Neuronal stem cell (in vitro differentiated cells): ENCODE measurements around the gene KRTAP12-4.

Experiments
- DNase-seq: peaks from one replicate; pipeline ENCODE4 v3.0.0-alpha.2; 2013; ENCODE audit warnings: low spot score
- H2AFZ ChIP-seq: one replicate; pipeline ENCODE4 v1.6.1; 2013; ENCODE audit warnings: mild to moderate bottlenecking, low read length, inconsistent platforms
- H2AK5ac ChIP-seq: 2 replicates; pipeline ENCODE4 v1.6.1; 2013; ENCODE audit warnings: low read depth, mild to moderate bottlenecking, inconsistent platforms, low read length, moderate library complexity, mixed read lengths
- H2BK120ac ChIP-seq: 2 replicates; pipeline ENCODE4 v1.6.1; 2013; ENCODE audit warnings: low read depth, mild to moderate bottlenecking, inconsistent platforms, low read length, moderate library complexity, mixed read lengths
- H2BK12ac ChIP-seq: one replicate; pipeline ENCODE4 v1.6.1; 2013; ENCODE audit warnings: low read length, inconsistent platforms
- H2BK15ac ChIP-seq: 2 replicates; pipeline ENCODE4 v1.6.1; 2013; ENCODE audit warnings: mild to moderate bottlenecking, low read length, inconsistent platforms, mixed read lengths
- H2BK5ac ChIP-seq: one replicate; pipeline ENCODE4 v1.6.1; 2013; ENCODE audit warnings: inconsistent platforms, mild to moderate bottlenecking, low read length, moderate library complexity
- H3K14ac ChIP-seq: one replicate; pipeline ENCODE4 v1.6.1; 2013; ENCODE audit warnings: low read length, inconsistent platforms
- H3K18ac ChIP-seq: 2 replicates; pipeline ENCODE4 v1.6.1; 2013; ENCODE audit warnings: low read length, inconsistent platforms
- H3K23ac ChIP-seq: 2 replicates; pipeline ENCODE4 v1.6.1; 2013; ENCODE audit warnings: low read depth, mild to moderate bottlenecking, mixed read lengths, low read length, inconsistent platforms; ENCODE audit not compliant: poor library complexity
- H3K27ac ChIP-seq: replicated peaks from 3 replicates; pipeline ENCODE4 v1.5.1; 2013; ENCODE audit warnings: low read length, inconsistent platforms
- H3K27me3 ChIP-seq, 3 experiments: 2 replicates each; pipeline ENCODE4 v1.6.1; 2013; ENCODE audit warnings: low read length in 3 of 3, mild to moderate bottlenecking in 2 of 3, inconsistent platforms in 1 of 3, low read depth in 1 of 3, mixed read lengths in 1 of 3, moderate library complexity in 1 of 3; ENCODE audit not compliant: control insufficient read depth in 3 of 3, insufficient read depth in 3 of 3
- H3K36me3 ChIP-seq, 2 donors: replicated peaks in 1 of 2; 2 replicates each; pipeline ENCODE4 v1.6.1; 2013; ENCODE audit warnings: low read length in 2 of 2; ENCODE audit not compliant: control insufficient read depth in 2 of 2, insufficient read depth in 2 of 2
- H3K4ac ChIP-seq: 2 replicates; pipeline ENCODE4 v1.6.1; 2013; ENCODE audit warnings: inconsistent platforms, mild to moderate bottlenecking, low read length, moderate library complexity
- H3K4me1 ChIP-seq, 2 donors: 1 replicate in 1 of 2; 2 replicates in 1 of 2; pipeline ENCODE4 v1.6.1; 2013; ENCODE audit warnings: low read length in 2 of 2, low read depth in 1 of 2; ENCODE audit not compliant: control insufficient read depth in 2 of 2, insufficient read depth in 1 of 2
- H3K4me2 ChIP-seq: one replicate; pipeline ENCODE4 v1.6.1; 2013; ENCODE audit warnings: mild to moderate bottlenecking, low read length, inconsistent platforms; ENCODE audit not compliant: insufficient read depth, poor library complexity, severe bottlenecking
- H3K4me3 ChIP-seq, 2 donors: 2 replicates each; pipeline ENCODE4 v1.5.1; 2013; ENCODE audit warnings: low read length in 2 of 2, mild to moderate bottlenecking in 2 of 2, inconsistent platforms in 1 of 2, moderate library complexity in 1 of 2
- H3K79me1 ChIP-seq: one replicate; pipeline ENCODE4 v1.6.1; 2013; ENCODE audit warnings: low read depth, mild to moderate bottlenecking, inconsistent platforms, low read length, moderate library complexity
- H3K9ac ChIP-seq: one replicate; pipeline ENCODE4 v1.6.1; 2013; ENCODE audit warnings: mild to moderate bottlenecking, low read depth, low read length, inconsistent platforms; ENCODE audit not compliant: poor library complexity
- H3K9me3 ChIP-seq, 2 donors: replicated peaks in 1 of 2; 2 replicates each; pipeline versions ENCODE3 to v1.6.1; 2013; ENCODE audit warnings: low read length in 2 of 2, mild to moderate bottlenecking in 2 of 2, inconsistent platforms in 1 of 2, low read depth in 1 of 2, mixed read lengths in 1 of 2, moderate library complexity in 1 of 2; ENCODE audit not compliant: control insufficient read depth in 2 of 2, insufficient read depth in 1 of 2
- H4K8ac ChIP-seq: one replicate; pipeline ENCODE4 v1.6.1; 2013; ENCODE audit warnings: low read depth, mild to moderate bottlenecking, inconsistent platforms, low read length, moderate library complexity
- H4K91ac ChIP-seq: one replicate; pipeline ENCODE4 v1.6.1; 2013; ENCODE audit warnings: low read length, low read depth, mild to moderate bottlenecking, inconsistent platforms; ENCODE audit not compliant: poor library complexity
- WGBS, 2 donors: extraction: QIAGEN DNeasy Blood & Tissue Kit; methylation state at CpG; one replicate each; pipeline ENCODE4 v1.1.7; 2013; ENCODE audit warnings: missing lambda C conversion rate in 2 of 2, mixed read lengths in 1 of 2; ENCODE audit not compliant: insufficient read length in 2 of 2, insufficient replicate concordance in 1 of 2; ENCODE audit errors: extremely low coverage in 2 of 2; 5-methylcytosine and 5-hydroxymethylcytosine counted together

Gene KRTAP12-4

GRCh38 chr21:44700101-44701022 is 45.9 kb upstream of the KRTAP12-4 start:
- no peaks in the 10 kb centered on the region for H3K79me1 ChIP-seq
- no peaks in the 10 kb centered on the region for H3K36me3 ChIP-seq
- no peak overlapping the region for H4K8ac ChIP-seq
- peak overlapping the region; percentile 44 for H4K91ac ChIP-seq
- no peak overlapping the region for H3K14ac ChIP-seq
- H2AK5ac ChIP-seq: peak overlapping the region; percentile 48
- no peak overlapping the region for H3K9ac ChIP-seq
- peak overlapping the region; percentile 84 for H2BK15ac ChIP-seq
- no peaks in the 10 kb centered on the region for H3K9me3 ChIP-seq
- peaks cover 11 to 14% of the 10 kb centered on the region in 2 donors for H3K4me1 ChIP-seq
- H3K27ac ChIP-seq: no peak overlapping the region
- peak overlapping the region; percentile 7 for H3K18ac ChIP-seq
- no peak overlapping the region for H2BK12ac ChIP-seq
- H3K4ac ChIP-seq: no peak overlapping the region
- DNase-seq: no peak
- peak overlapping the region; percentile 78 for H2AFZ ChIP-seq
- H3K27me3 ChIP-seq: peaks cover 0 to 66% (median 13%) of the 10 kb centered on the region in 3 experiments
- H3K4me3 ChIP-seq: no peak overlapping the region
- H3K4me2 ChIP-seq: no peak overlapping the region
- no CpG with 5 or more reads among the region's 21 CpGs for WGBS, 2 donors
- no peak overlapping the region for H2BK120ac ChIP-seq
- no peak overlapping the region for H3K23ac ChIP-seq
- H2BK5ac ChIP-seq: no peak overlapping the region

DNA sequence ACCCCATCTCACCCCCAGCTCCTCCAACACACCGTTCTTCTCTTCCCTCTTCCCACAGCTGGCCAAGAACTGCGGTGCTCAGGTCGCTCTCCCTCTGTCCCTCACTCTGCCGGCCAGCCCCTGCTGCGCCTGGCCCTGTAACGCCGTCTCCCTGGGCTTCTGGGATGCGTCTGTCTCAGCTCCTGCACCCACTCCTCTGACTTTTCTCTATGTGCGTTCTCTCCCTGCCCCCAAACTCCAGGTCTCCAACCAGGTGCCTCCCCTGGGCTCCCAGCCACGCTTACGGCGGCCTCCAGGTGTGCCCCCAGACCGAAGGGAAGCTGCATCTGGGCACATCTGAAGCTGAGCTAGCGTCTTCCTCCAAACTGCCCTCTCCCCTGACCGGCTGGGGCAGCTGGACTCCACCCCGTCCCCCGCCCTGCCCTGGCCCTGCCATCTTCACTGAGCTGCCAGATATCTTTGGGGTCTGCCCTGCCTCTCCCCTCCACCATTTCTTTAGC is 45.1 kb upstream of the KRTAP12-4 start:
- no peak for DNase-seq
- no peak overlapping the region for H4K91ac ChIP-seq
- H3K4me2 ChIP-seq: no peak overlapping the region
- no peak overlapping the region for H3K14ac ChIP-seq
- H3K4me3 ChIP-seq: no peak overlapping the region
- H3K27ac ChIP-seq: no peak overlapping the region
- H3K4me1 ChIP-seq: peaks cover 11 to 16% of the 10 kb centered on the region in 2 donors
- H3K36me3 ChIP-seq: no peaks in the 10 kb centered on the region
- no peaks in the 10 kb centered on the region for H3K79me1 ChIP-seq
- H3K4ac ChIP-seq: no peak overlapping the region
- H3K27me3 ChIP-seq: peaks cover 0 to 69% (median 9%) of the 10 kb centered on the region in 3 experiments
- no CpG with 5 or more reads among the region's 17 CpGs for WGBS, 2 donors
- H3K18ac ChIP-seq: peak overlapping the region; percentile 87
- peak overlapping the region; percentile 60 for H2AK5ac ChIP-seq
- H2BK15ac ChIP-seq: peak overlapping the region; percentile 84
- H4K8ac ChIP-seq: no peak overlapping the region
- peak overlapping the region; percentile 30 for H3K9ac ChIP-seq
- peak overlapping the region; percentile 78 for H2AFZ ChIP-seq
- H2BK12ac ChIP-seq: peak overlapping the region; percentile 98
- H3K23ac ChIP-seq: no peak overlapping the region
- no peaks in the 10 kb centered on the region for H3K9me3 ChIP-seq
- H2BK120ac ChIP-seq: peak overlapping the region; percentile 87
- no peak overlapping the region for H2BK5ac ChIP-seq

DNA sequence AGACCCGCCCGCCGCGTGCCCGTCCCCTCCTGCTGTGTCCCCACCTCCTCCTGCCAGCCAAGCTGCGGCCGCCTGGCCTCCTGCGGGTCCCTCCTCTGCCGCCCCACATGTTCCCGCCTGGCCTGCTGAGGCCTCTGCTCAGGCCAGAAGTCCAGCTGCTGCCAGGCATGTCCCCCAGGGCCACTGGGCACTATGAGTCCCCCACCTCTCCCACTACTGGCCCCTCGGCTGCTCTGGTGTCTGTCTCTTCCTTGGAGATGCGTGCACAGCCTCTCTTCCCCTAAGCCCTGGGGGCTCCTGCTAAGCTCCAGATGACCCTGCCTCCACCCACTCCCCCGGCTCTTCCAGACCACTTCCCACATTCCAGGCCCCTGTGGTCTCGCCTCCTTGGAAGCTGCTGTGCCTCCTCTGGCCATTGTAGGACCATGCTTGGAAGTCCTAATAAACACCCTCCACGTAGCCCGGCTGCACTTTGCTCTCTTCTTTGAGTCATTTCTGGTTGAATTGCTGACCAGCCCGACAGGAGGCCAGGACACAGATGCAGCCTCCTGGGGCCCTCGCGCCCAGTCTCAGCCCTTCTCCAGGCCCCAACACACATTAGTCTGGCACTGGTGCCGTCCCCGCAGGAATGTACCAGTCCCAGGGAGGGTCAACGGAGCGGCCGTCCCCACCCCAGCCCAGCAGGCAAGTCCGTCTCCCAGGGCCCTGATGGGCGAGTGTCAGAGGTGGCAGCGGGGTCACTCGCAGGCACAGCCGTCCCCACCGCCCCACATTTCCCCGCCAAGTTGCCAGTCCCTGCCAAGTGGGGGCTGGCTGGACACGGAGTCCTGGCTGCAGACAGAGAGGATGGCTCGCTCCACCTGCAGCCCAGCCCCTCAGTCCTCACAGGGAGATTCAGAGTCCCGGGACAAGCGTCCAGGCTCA is 43.6 kb upstream of the KRTAP12-4 start:
- Histone ChIP-seq H3K4me1 (peaks cover 11 to 16% of the 10 kb centered on the region in 2 donors), H3K4me2 (no peak overlapping the region), H3K14ac (peak overlapping the region; percentile 73), H2BK12ac (peak overlapping the region; percentile 93), H3K27ac (no peak overlapping the region), H4K91ac (no peak overlapping the region), H3K27me3 (peaks cover 0 to 54% (median 0%) of the 10 kb centered on the region in 3 experiments), H2BK15ac (peak overlapping the region; percentile 45), H2AK5ac (peak overlapping the region; percentile 96), H2BK120ac (no peak overlapping the region), H3K23ac (peak overlapping the region; percentile 53), H3K9ac (peak overlapping the region; percentile 68), H3K18ac (peak overlapping the region; percentile 82), H2AFZ (peak overlapping the region; percentile 43), H3K4me3 (no peak overlapping the region), H4K8ac (no peak overlapping the region), H3K36me3 (no peaks in the 10 kb centered on the region), H3K4ac (no peak overlapping the region), H3K9me3 (no peaks in the 10 kb centered on the region), H2BK5ac (no peak overlapping the region), H3K79me1 (no peaks in the 10 kb centered on the region)
- no peak for DNase-seq
- no CpG with 5 or more reads among the region's 35 CpGs for WGBS, 2 donors
